Measurements from ENCODE around the gene MCCD1. TPM values are rescaled to one million over a fixed set of nuclear protein-coding genes. Genes with fewer than 3 reads are reported as not detected.
A peak's percentile ranks its signal among the peaks of the same experiment; 100 is the strongest.

The MCCD1 gene
- total and polyA plus RNA-seq, 2 of the 13 experiments (the other 11 are each of a cell fraction or from before 2014, with no cell fraction given): 0.15 TPM; not detected in 1

DNA sequence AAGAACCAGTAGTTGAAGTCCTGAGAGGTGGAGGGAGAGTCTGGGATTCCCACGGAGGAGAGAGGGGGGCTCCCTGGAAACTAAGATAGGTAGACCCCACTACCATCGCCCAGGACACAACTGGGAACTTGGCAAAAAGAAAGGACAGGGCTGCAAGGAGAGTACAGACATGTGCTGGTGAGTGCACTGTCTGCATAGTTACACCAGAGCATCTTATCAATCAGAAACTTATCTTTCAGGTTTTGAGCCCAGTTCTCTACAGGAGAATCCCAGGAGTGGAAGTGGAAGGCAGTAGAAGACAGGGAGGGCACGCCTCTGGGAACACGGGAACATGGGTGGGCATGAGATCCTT lies 30.8 kb downstream of the MCCD1 start (continued):
- no peak for TF ChIP-seq ZNF549 (CRISPR knock-in tag; IDR thresholded peaks at IDR 0.05)
- TF ChIP-seq, protein P1, sequence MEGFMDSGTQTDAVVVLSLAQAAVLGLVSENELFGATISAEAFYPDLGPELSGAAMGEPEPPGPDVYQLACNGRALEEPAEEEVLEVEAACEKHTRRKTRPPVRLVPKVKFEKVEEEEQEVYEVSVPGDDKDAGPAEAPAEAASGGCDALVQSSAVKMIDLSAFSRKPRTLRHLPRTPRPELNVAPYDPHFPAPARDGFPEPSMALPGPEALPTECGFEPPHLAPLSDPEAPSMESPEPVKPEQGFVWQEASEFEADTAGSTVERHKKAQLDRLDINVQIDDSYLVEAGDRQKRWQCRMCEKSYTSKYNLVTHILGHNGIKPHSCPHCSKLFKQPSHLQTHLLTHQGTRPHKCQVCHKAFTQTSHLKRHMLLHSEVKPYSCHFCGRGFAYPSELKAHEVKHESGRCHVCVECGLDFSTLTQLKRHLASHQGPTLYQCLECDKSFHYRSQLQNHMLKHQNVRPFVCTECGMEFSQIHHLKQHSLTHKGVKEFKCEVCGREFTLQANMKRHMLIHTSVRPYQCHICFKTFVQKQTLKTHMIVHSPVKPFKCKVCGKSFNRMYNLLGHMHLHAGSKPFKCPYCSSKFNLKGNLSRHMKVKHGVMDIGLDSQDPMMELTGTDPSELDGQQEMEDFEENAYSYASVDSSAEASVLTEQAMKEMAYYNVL (CRISPR knock-in tag; IDR thresholded peaks at IDR 0.05; ENCODE audit: borderline replicate concordance): no peak

DNA sequence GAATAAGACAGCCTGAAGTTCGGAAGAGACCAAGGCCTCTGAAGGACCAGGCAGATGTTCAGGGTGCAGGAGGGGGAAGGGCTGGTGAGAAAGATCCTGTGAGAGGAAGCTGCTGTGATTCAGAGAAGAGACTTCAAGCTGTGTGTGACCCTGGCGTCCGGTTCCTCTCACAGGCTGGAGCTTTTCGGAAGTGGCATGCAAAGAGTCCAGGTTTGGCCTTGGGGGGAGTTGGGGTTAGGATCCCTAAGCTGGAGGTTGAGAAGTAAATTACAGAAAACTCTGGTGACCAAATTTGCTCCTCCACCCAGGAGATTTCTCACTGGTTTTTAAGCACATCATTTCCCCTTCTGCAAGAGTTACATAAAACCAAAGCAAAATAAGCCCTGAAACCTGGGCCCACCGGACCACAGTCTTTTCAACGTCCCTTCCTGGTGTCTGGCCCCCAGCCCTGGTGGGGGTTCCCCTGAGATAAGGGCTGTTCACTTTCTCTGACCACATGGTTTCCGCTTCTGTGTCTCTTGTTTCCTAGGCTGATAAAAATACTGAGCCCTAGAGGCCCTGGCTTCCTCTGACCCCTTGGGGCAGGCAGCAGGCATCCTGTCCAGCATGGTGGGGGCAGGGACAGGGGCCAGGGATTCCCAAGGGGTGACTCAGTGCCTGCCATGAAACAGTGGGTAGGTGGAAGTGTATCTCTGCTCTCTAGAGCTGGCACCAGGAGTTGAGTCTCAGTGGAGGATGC lies 31.4 kb downstream of the MCCD1 start:
- 87% methylated on average over 7 of the region's 7 CpGs for WGBS (ENCODE audit: low lambda C conversion rate)
- peak; percentile 59; the same call in 2 of the 3 replicates for ATAC-seq
- H3K4me2 ChIP-seq (ENCODE audit: low read depth, low read length): no peak overlapping the region
- no peak overlapping the region for H3K9ac ChIP-seq (ENCODE audit: insufficient read depth, low read depth, low read length)
- no peaks in the 10 kb centered on the region for H3K27me3 ChIP-seq (ENCODE audit: control insufficient read depth in 1 of 2, insufficient read depth in 2 of 2, low read length in 2 of 2)
- DNase-seq (ENCODE audit: low spot score): no peak
- in situ Hi-C loops (cut with HindIII; ENCODE audit: extremely low pct_ligation_motif_present, low pct_unique_long_range_greater_than_20kb) (no loop called here), intact Hi-C loops (cut with micrococcal nuclease; ENCODE audit: unreplicated experiment) (no loop called here)
- H3K4me1 ChIP-seq (ENCODE audit: insufficient read depth, low read length): no peaks in the 10 kb centered on the region
- no peak overlapping the region for H2AFZ ChIP-seq (ENCODE audit: low read length)
- no peak overlapping the region for H3K4me3 ChIP-seq (replicated peaks in 1 of 3; ENCODE audit: insufficient read depth in 1 of 3, low read depth in 2 of 3, low read length in 3 of 3)
- CTCF ChIA-PET (ENCODE audit: low intra/inter-chr PET ratio, low total read pairs): no interaction called here
- H3K9me3 ChIP-seq (ENCODE audit: low read length): no peaks in the 10 kb centered on the region
- H3K27ac ChIP-seq (ENCODE audit: extremely low read length, insufficient read depth, low read length): no peak overlapping the region
- H3K36me3 ChIP-seq (replicated peaks in 1 of 2; ENCODE audit: control insufficient read depth in 1 of 2, insufficient read depth in 2 of 2, low read length in 2 of 2): peaks cover 21 to 38% of the 10 kb centered on the region in 2 experiments; a peak in 4 of 5 replicates
- no TSS peak for BruUV-seq (replicated peaks)
- no peaks in the 10 kb centered on the region for H4K20me1 ChIP-seq (ENCODE audit: insufficient read depth, low read length)
- no peaks in the 10 kb centered on the region for H3K79me2 ChIP-seq (ENCODE audit: insufficient read depth, low read length)
- FAIRE-seq: no peak
- POLR2A ChIA-PET: no interaction called here
- TF ChIP-seq RAD21 (CRISPR knock-in tag; IDR thresholded peaks at IDR 0.05) (no peak), ZMYM3 (CRISPR knock-in tag; IDR thresholded peaks at IDR 0.05) (no peak), TSC22D2 (CRISPR knock-in tag; IDR thresholded peaks at IDR 0.05; ENCODE audit: borderline replicate concordance) (no peak), TEAD3 (CRISPR knock-in tag; optimal IDR thresholded peaks at IDR 0.05; ENCODE audit: borderline replicate concordance) (peak; percentile 76), POLR2G (IDR thresholded peaks at IDR 0.05; ENCODE audit: low read depth, low read length) (peak; percentile 11; the same call in 1 of the 2 replicates), TBP (CRISPR knock-in tag; IDR thresholded peaks at IDR 0.05) (no peak), HNRNPLL (IDR thresholded peaks at IDR 0.05; ENCODE audit: low read depth, low read length, poor library complexity, severe bottlenecking) (no peak), ZNF562 (CRISPR knock-in tag; IDR thresholded peaks at IDR 0.05; ENCODE audit: borderline replicate concordance) (no peak), KDM1A (CRISPR knock-in tag; IDR thresholded peaks at IDR 0.05) (no peak), CREB1 (IDR thresholded peaks at IDR 0.05) (no peak), CREB1 (CRISPR knock-in tag; IDR thresholded peaks at IDR 0.05) (no peak), MAFK (conservative IDR thresholded peaks at IDR 0.05 in 1 of 2, IDR thresholded peaks at IDR 0.05 in 1 of 2; ENCODE audit: low read length in 2 of 2) (no peak), NPAS2 (CRISPR knock-in tag; IDR thresholded peaks at IDR 0.05; ENCODE audit: borderline replicate concordance) (no peak), SYNCRIP (IDR thresholded peaks at IDR 0.05; ENCODE audit: insufficient read depth, low read depth, low read length) (no peak), ETV5 (CRISPR knock-in tag; IDR thresholded peaks at IDR 0.05; ENCODE audit: borderline replicate concordance) (peak; percentile 56; the same call in 1 of the 2 replicates)
- TF ChIP-seq, protein P2, sequence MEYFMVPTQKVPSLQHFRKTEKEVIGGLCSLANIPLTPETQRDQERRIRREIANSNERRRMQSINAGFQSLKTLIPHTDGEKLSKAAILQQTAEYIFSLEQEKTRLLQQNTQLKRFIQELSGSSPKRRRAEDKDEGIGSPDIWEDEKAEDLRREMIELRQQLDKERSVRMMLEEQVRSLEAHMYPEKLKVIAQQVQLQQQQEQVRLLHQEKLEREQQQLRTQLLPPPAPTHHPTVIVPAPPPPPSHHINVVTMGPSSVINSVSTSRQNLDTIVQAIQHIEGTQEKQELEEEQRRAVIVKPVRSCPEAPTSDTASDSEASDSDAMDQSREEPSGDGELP (IDR thresholded peaks at IDR 0.05; ENCODE audit: borderline replicate concordance, low read depth): no peak
- TF ChIP-seq, protein P3, sequence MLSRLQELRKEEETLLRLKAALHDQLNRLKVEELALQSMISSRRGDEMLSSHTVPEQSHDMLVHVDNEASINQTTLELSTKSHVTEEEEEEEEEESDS (CRISPR knock-in tag; IDR thresholded peaks at IDR 0.05; ENCODE audit: borderline replicate concordance): no peak
- TF ChIP-seq, protein P4, sequence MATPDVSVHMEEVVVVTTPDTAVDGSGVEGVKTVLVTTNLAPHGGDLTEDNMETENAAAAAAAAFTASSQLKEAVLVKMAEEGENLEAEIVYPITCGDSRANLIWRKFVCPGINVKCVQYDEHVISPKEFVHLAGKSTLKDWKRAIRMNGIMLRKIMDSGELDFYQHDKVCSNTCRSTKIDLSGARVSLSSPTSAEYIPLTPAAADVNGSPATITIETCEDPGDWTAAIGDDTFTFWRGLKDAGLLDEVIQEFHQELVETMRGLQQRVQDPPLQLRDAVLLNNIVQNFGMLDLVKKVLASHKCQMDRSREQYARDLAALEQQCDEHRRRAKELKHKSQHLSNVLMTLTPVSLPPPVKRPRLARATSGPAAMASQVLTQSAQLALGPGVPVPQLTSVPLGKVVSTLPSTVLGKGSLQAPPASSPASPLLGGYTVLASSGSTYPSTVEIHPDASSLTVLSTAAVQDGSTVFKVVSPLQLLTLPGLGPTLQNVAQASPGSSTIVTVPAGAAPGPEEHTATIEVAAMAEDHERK (CRISPR knock-in tag; IDR thresholded peaks at IDR 0.05; ENCODE audit: low read depth): no peak

All from HepG2 (cell line).